D721Med (cell line): Measurements from ENCODE around the gene CNTN2.

Source experiments
- DNase-seq: peaks from one replicate; pipeline ENCODE4 v3.0.0; 2011; ENCODE audit warnings: low spot score; ENCODE audit not compliant: insufficient read length
- FAIRE-seq: peaks from 2 replicates; lab custom pipeline; 2011; peaks lifted over from hg19 to GRCh38; lab: Jason Lieb, UNC
- CTCF ChIP-seq: IDR thresholded peaks from 2 replicates; pipeline ENCODE4 v1.5.1; 2012; ENCODE audit warnings: mild to moderate bottlenecking, control low read depth; ENCODE audit not compliant: insufficient read depth; ENCODE audit errors: missing control alignments

Gene CNTN2

GRCh38 chr1:205069371-205070125, 26.5 kb downstream of the CNTN2 start:
- no peak for FAIRE-seq
- TF ChIP-seq CTCF = no peak
- DNase-seq = peak; percentile 2

GRCh38 chr1:205071028-205071409, 28.0 kb downstream of the CNTN2 start:
- DNase-seq (no peak), FAIRE-seq (no peak)
- no peak for TF ChIP-seq CTCF

GRCh38 chr1:205071801-205072200, 28.8 kb downstream of the CNTN2 start:
- FAIRE-seq (no peak), DNase-seq (no peak)
- no peak for TF ChIP-seq CTCF

- TF ChIP-seq CTCF = no peak
- FAIRE-seq = no peak
Observed at GRCh38 chr1:205072286-205072685, 29.3 kb downstream of the CNTN2 start.

GRCh38 chr1:205072881-205073280, 29.9 kb downstream of the CNTN2 start:
- DNase-seq = no peak
- FAIRE-seq = no peak
- no peak for TF ChIP-seq CTCF

More at GRCh38 chr1:205072286-205072685, 29.3 kb downstream of the CNTN2 start:
- no peak for DNase-seq

- DNase-seq = no peak
Observed at GRCh38 chr1:205073511-205073910, 30.5 kb downstream of the CNTN2 start.

More at GRCh38 chr1:205073511-205073910, 30.5 kb downstream of the CNTN2 start:
- no peak for TF ChIP-seq CTCF
- no peak for FAIRE-seq
